Endodermal cell (in vitro differentiated cells): Measurements from ENCODE around the gene ALDOA. TPM values are rescaled to one million over a fixed set of nuclear protein-coding genes. Genes with fewer than 3 reads are reported as not detected.
A peak's percentile ranks its signal among the peaks of the same experiment; 100 is the strongest.

Experiments
- DNase-seq: peaks from one replicate; pipeline ENCODE4 v3.0.0-alpha.2; 2017
- H3K27ac ChIP-seq: 2 replicates; pipeline ENCODE4 v1.5.1; 2013; ENCODE audit warnings: mild to moderate bottlenecking, low read depth, low read length, moderate library complexity
- H3K27me3 ChIP-seq: 2 replicates; pipeline ENCODE4 v1.6.1; 2013; ENCODE audit warnings: mild to moderate bottlenecking, low read length, moderate library complexity; ENCODE audit not compliant: insufficient read depth, control insufficient read depth, poor library complexity, severe bottlenecking
- H3K36me3 ChIP-seq: 2 replicates; pipeline ENCODE4 v1.7.0; 2013; ENCODE audit warnings: mild to moderate bottlenecking, low read length, moderate library complexity; ENCODE audit not compliant: control insufficient read depth, insufficient read depth
- H3K4me1 ChIP-seq: one replicate; pipeline ENCODE4 v1.7.0; 2013; ENCODE audit warnings: low read length; ENCODE audit not compliant: control insufficient read depth, insufficient read depth
- H3K4me3 ChIP-seq: 2 replicates; pipeline ENCODE4 v1.5.1; 2013; ENCODE audit warnings: mild to moderate bottlenecking, low read length, moderate library complexity
- H3K9ac ChIP-seq: 2 replicates; pipeline ENCODE4 v1.6.1; 2013; ENCODE audit warnings: mild to moderate bottlenecking, low read length, moderate library complexity; ENCODE audit not compliant: poor library complexity, severe bottlenecking; ENCODE audit errors: extremely low read depth
- H3K9me3 ChIP-seq: 2 replicates; pipeline ENCODE4 v1.6.1; 2013; ENCODE audit warnings: mild to moderate bottlenecking, low read length, moderate library complexity; ENCODE audit not compliant: control insufficient read depth
- H3K27ac Mint-ChIP-seq: 2 replicates; pipeline ENCODE4 v1.8.0; 2020; ENCODE audit warnings: mixed read lengths
- H3K27me3 Mint-ChIP-seq: 2 replicates; pipeline ENCODE4 v1.8.0; 2021; ENCODE audit warnings: mild to moderate bottlenecking, mixed read lengths; ENCODE audit not compliant: insufficient read depth
- H3K36me3 Mint-ChIP-seq: 2 replicates; pipeline ENCODE4 v1.8.0; 2020; ENCODE audit warnings: low read depth, mixed read lengths
- H3K4me1 Mint-ChIP-seq: 2 replicates; pipeline ENCODE4 v1.8.0; 2020; ENCODE audit warnings: mixed read lengths
- H3K4me3 Mint-ChIP-seq: 2 replicates; pipeline ENCODE4 v1.8.0; 2020; ENCODE audit warnings: mild to moderate bottlenecking, moderate library complexity, mixed read lengths
- H3K9me3 Mint-ChIP-seq: 2 replicates; pipeline ENCODE4 v1.8.0; 2020; ENCODE audit warnings: mild to moderate bottlenecking, mixed read lengths
- CTCF ChIP-seq: fragments of 200-600 bp; sonication (generic); conservative IDR thresholded peaks from 2 replicates; pipeline ENCODE4 v1.5.0; 2021; ENCODE audit warnings: antibody characterized with exemption, mild to moderate bottlenecking
- WGBS, 2 experiments: methylation state at CpG; one replicate each; pipeline versions ENCODE4 v1.1.5 to v1.1.7; 2013; ENCODE audit warnings: missing lambda C conversion rate in 2 of 2, mixed read lengths in 1 of 2; ENCODE audit not compliant: insufficient coverage in 1 of 2, insufficient read length in 1 of 2; 5-methylcytosine and 5-hydroxymethylcytosine counted together
- total RNA-seq, 2 donors: library from RNA; stranded (reverse); fragmentation: NEBNext Ultra II Directional in 1 of 2; extraction: Animal tissue kit (Norgen Biotek cat#: 25700) in 1 of 2; gene quantifications; 2 replicates in 1 of 2; 3 replicates in 1 of 2; pipeline ENCODE4 v1.2.1, GENCODE V29; 2021

Gene ALDOA
- total RNA-seq, 2 donors from 2014 or later, result 645 to 652 TPM

- Histone ChIP-seq H3K4me3 (no peak overlapping the region), H3K9ac (no peak overlapping the region), H3K4me1 (peaks cover 6% of the 10 kb centered on the region), H3K9me3 (no peaks in the 10 kb centered on the region), H3K27ac (no peak overlapping the region), H3K27me3 (no peaks in the 10 kb centered on the region), H3K36me3 (peaks cover 62% of the 10 kb centered on the region)
- Mint-ChIP-seq H3K36me3 (peaks cover 55% of the 10 kb centered on the region), H3K27me3 (no peaks in the 10 kb centered on the region), H3K4me3 (no peak overlapping the region), H3K4me1 (no peaks in the 10 kb centered on the region), H3K27ac (no peak overlapping the region), H3K9me3 (no peaks in the 10 kb centered on the region)
- no peak for TF ChIP-seq CTCF
- 91 to 94% methylated on average over 16 to 17 of the region's 17 CpGs for WGBS, 2 experiments
- DNase-seq, result no peak
Measured at GRCh38 chr16:30084816-30085159, 19.2 kb downstream of the ALDOA start.

GRCh38 chr16:30085247-30085646, 19.7 kb downstream of the ALDOA start:
- H3K27me3 Mint-ChIP-seq, result no peaks in the 10 kb centered on the region
- no peaks in the 10 kb centered on the region for H3K9me3 Mint-ChIP-seq
- H3K27ac Mint-ChIP-seq, result no peak overlapping the region

GRCh38 chr16:30085820-30086219, 20.3 kb downstream of the ALDOA start:
- no peak overlapping the region for H3K27ac Mint-ChIP-seq
- H3K4me3 Mint-ChIP-seq, result no peak overlapping the region
- Histone ChIP-seq H3K27me3 (no peaks in the 10 kb centered on the region), H3K4me3 (no peak overlapping the region), H3K36me3 (peaks cover 52% of the 10 kb centered on the region), H3K4me1 (peaks cover 6% of the 10 kb centered on the region), H3K9ac (no peak overlapping the region), H3K9me3 (no peaks in the 10 kb centered on the region), H3K27ac (no peak overlapping the region)
- no peaks in the 10 kb centered on the region for H3K9me3 Mint-ChIP-seq
- H3K27me3 Mint-ChIP-seq, result no peaks in the 10 kb centered on the region
- TF ChIP-seq CTCF, result no peak
- H3K4me1 Mint-ChIP-seq, result no peaks in the 10 kb centered on the region
- peak; percentile 70 for DNase-seq
- WGBS, 2 experiments, result 73 to 88% methylated on average over 3 to 6 of the region's 6 CpGs
- peaks cover 49% of the 10 kb centered on the region for H3K36me3 Mint-ChIP-seq

More at GRCh38 chr16:30085247-30085646, 19.7 kb downstream of the ALDOA start:
- Histone ChIP-seq H3K4me3 (no peak overlapping the region), H3K9me3 (no peaks in the 10 kb centered on the region), H3K36me3 (peaks cover 58% of the 10 kb centered on the region), H3K4me1 (peaks cover 6% of the 10 kb centered on the region), H3K27ac (no peak overlapping the region), H3K9ac (no peak overlapping the region), H3K27me3 (no peaks in the 10 kb centered on the region)
- Mint-ChIP-seq H3K4me1 (no peaks in the 10 kb centered on the region), H3K4me3 (no peak overlapping the region), H3K36me3 (peaks cover 52% of the 10 kb centered on the region)
- TF ChIP-seq CTCF, result no peak
- DNase-seq, result no peak
- 88% methylated on average over 3 of the region's 3 CpGs; no CpG with 5 or more reads in 1 of the 2 experiments for WGBS, 2 experiments
